Bronchial epithelial cell (primary cell): ENCODE results near the gene R3HCC1L. TPM values are rescaled to one million over a fixed set of nuclear protein-coding genes. Genes with fewer than 3 reads are reported as not detected.

Source experiments
- DNase-seq: peaks from one replicate; pipeline ENCODE4 v3.0.0-alpha.2; 2010; ENCODE audit warnings: low read depth
- FAIRE-seq: peaks from 2 replicates; lab custom pipeline; 2011; peaks lifted over from hg19 to GRCh38; lab: Jason Lieb, UNC
- H3K27me3 ChIP-seq: 2 replicates; pipeline ENCODE4 v1.5.1; 2011; ENCODE audit warnings: low read length; ENCODE audit not compliant: control insufficient read depth, insufficient read depth
- H3K36me3 ChIP-seq: 2 replicates; pipeline ENCODE4 v1.5.1; 2011; ENCODE audit warnings: low read length; ENCODE audit not compliant: control insufficient read depth, insufficient read depth
- H3K4me3 ChIP-seq: 2 replicates; pipeline ENCODE4 v1.5.1; 2011; ENCODE audit warnings: mild to moderate bottlenecking, low read depth, low read length, control low read depth
- CTCF ChIP-seq: IDR thresholded peaks from 2 replicates; pipeline ENCODE4 v1.5.1; 2011; ENCODE audit warnings: mild to moderate bottlenecking, moderate library complexity, low read length, control low read depth, inconsistent platforms; ENCODE audit not compliant: insufficient read depth, severe bottlenecking
- total RNA-seq: library from RNA; depleted of rRNA; stranded (reverse); fragments of >200 nt; gene quantifications from 2 replicates; pipeline ENCODE4 v1.2.1, GENCODE V29; 2014

The R3HCC1L gene
- total RNA-seq, 1 donor from 2014 or later = 13.7 TPM

- no peak for DNase-seq
Measured at GRCh38 chr10:98285416-98285815, 151.0 kb downstream of the R3HCC1L start.

GRCh38 chr10:98286419-98286818 is 152.0 kb downstream of the R3HCC1L start:
- FAIRE-seq (no peak), DNase-seq (no peak)
- no peak overlapping the region for H3K4me3 ChIP-seq
- H3K36me3 ChIP-seq = no peaks in the 10 kb centered on the region
- H3K27me3 ChIP-seq = peaks cover 4% of the 10 kb centered on the region
- TF ChIP-seq CTCF = no peak

More at GRCh38 chr10:98285416-98285815, 151.0 kb downstream of the R3HCC1L start:
- no peaks in the 10 kb centered on the region for H3K36me3 ChIP-seq
- TF ChIP-seq CTCF = no peak
- H3K27me3 ChIP-seq = peaks cover 4% of the 10 kb centered on the region
- no peak for FAIRE-seq
- no peak overlapping the region for H3K4me3 ChIP-seq

GRCh38 chr10:98287321-98287720 is 152.9 kb downstream of the R3HCC1L start:
- no peaks in the 10 kb centered on the region for H3K36me3 ChIP-seq
- FAIRE-seq (no peak), DNase-seq (no peak)
- peaks cover 4% of the 10 kb centered on the region for H3K27me3 ChIP-seq
- TF ChIP-seq CTCF = no peak
- H3K4me3 ChIP-seq = no peak overlapping the region

GRCh38 chr10:98289802-98290209 is 155.3 kb downstream of the R3HCC1L start:
- DNase-seq (no peak), FAIRE-seq (no peak)
- TF ChIP-seq CTCF = no peak
- H3K27me3 ChIP-seq = peaks cover 4% of the 10 kb centered on the region
- no peaks in the 10 kb centered on the region for H3K36me3 ChIP-seq
- no peak overlapping the region for H3K4me3 ChIP-seq

GRCh38 chr10:98292971-98293370 is 158.5 kb downstream of the R3HCC1L start:
- no peak for FAIRE-seq
- no peaks in the 10 kb centered on the region for H3K36me3 ChIP-seq
- no peak for TF ChIP-seq CTCF
- peaks cover 4% of the 10 kb centered on the region for H3K27me3 ChIP-seq
- H3K4me3 ChIP-seq = no peak overlapping the region
- DNase-seq = no peak

- no peak for TF ChIP-seq CTCF
- DNase-seq = peak; percentile 63
- Histone ChIP-seq H3K4me3 (no peak overlapping the region), H3K36me3 (no peaks in the 10 kb centered on the region), H3K27me3 (peaks cover 4% of the 10 kb centered on the region)
- no peak for FAIRE-seq
Measured at GRCh38 chr10:98293550-98294269, 159.3 kb downstream of the R3HCC1L start.
